ENCODE measurements around the gene TUNAR.

TUNAR gene

DNA sequence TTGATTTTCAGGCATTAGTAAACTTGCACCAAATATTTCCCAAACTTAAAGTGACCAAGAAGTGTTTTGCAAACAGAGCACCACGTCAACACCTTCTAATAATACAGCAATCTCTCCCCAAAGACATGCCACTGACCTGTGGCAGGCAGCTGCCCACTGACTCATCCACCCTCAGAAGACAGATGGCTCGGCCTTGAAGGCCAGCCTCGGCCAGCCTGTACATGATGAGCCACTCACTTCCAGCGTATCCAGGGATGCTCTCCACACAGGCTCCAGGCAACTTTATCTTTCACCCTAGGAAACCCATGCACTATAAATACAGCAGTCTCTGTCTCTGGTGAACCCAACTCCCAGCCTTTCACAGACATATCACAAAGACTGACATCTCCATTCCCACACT lies 62.7 kb downstream of the TUNAR start:
- peaks cover 11% of the 10 kb centered on the region for H3K9me3 Mint-ChIP-seq
- no peaks in the 10 kb centered on the region for H3K4me1 Mint-ChIP-seq
- no peak overlapping the region for H3K4me3 Mint-ChIP-seq
- TF ChIP-seq CTCF (IDR thresholded peaks at IDR 0.05), result no peak
- no peaks in the 10 kb centered on the region for H3K36me3 Mint-ChIP-seq (ENCODE audit: low read depth)
- peaks cover 6% of the 10 kb centered on the region for H3K27me3 Mint-ChIP-seq (ENCODE audit: low read depth, poor library complexity)
- no peak for DNase-seq
- H3K27ac Mint-ChIP-seq, result no peak overlapping the region

- no peak overlapping the region for H3K27ac Mint-ChIP-seq
- no peak for DNase-seq
- peaks cover 11% of the 10 kb centered on the region for H3K9me3 Mint-ChIP-seq
- H3K4me1 Mint-ChIP-seq, result no peaks in the 10 kb centered on the region
- no peaks in the 10 kb centered on the region for H3K36me3 Mint-ChIP-seq (ENCODE audit: low read depth)
- peaks cover 6% of the 10 kb centered on the region for H3K27me3 Mint-ChIP-seq (ENCODE audit: low read depth, poor library complexity)
- TF ChIP-seq CTCF (IDR thresholded peaks at IDR 0.05), result no peak
- H3K4me3 Mint-ChIP-seq, result no peak overlapping the region
Observed at GRCh38 chr14:95941897-95942296, 65.3 kb downstream of the TUNAR start.

DNA sequence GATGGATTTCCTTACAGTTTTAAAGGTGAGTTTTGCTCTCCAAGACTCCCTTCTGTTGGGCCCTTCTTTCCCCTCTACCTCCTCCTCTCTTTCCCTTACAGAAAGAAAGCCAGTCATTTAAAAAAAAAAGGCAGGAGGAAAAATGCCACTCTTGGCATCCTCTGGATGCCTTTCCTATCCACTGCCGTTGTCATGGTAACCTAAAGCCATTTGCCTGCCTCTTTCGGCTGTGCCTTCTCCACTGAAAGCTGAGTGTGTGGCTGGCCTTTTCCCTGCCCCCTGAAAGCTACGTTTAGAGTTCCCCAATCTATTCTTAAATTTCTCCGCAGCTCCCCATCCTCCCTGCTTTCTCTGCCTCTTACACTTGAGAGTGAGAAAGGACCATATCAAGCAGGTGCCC lies 67.1 kb downstream of the TUNAR start:
- no peaks in the 10 kb centered on the region for H3K36me3 Mint-ChIP-seq (ENCODE audit: low read depth)
- no peak for DNase-seq
- peaks cover 11% of the 10 kb centered on the region for H3K9me3 Mint-ChIP-seq
- TF ChIP-seq CTCF (IDR thresholded peaks at IDR 0.05), result no peak
- H3K27ac Mint-ChIP-seq, result no peak overlapping the region
- H3K4me1 Mint-ChIP-seq, result no peaks in the 10 kb centered on the region
- peaks cover 6% of the 10 kb centered on the region for H3K27me3 Mint-ChIP-seq (ENCODE audit: low read depth, poor library complexity)
- H3K4me3 Mint-ChIP-seq, result no peak overlapping the region

GRCh38 chr14:95944462-95944861 lies 67.8 kb downstream of the TUNAR start:
- no peak overlapping the region for H3K27ac Mint-ChIP-seq
- TF ChIP-seq CTCF (IDR thresholded peaks at IDR 0.05), result no peak
- H3K4me3 Mint-ChIP-seq, result no peak overlapping the region

DNA sequence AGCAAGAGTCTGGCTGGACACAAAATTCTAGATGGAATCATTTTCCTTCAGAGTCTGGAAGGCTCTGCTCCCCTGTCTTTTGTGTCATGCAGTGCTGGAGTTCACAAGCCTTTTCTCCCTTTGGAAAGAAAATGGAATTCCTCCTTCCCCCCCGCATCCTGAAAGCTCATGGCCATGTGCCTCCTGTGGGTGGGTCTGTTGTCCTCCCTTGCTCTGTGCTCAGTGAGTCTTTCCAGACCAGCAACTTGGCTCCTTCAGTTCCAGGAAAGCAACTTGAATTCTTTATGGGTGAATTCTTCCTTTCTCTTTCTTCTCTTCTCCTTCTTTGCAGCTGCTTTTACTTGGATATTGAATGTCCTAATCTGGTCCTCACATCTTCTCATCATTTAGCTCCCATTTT lies 70.2 kb downstream of the TUNAR start:
- no peak for DNase-seq
- Mint-ChIP-seq H3K27ac (no peak overlapping the region), H3K27me3 (ENCODE audit: low read depth, poor library complexity) (peaks cover 2% of the 10 kb centered on the region), H3K4me3 (no peak overlapping the region), H3K36me3 (ENCODE audit: low read depth) (no peaks in the 10 kb centered on the region), H3K4me1 (no peaks in the 10 kb centered on the region), H3K9me3 (peaks cover 4% of the 10 kb centered on the region)
- TF ChIP-seq CTCF (IDR thresholded peaks at IDR 0.05), result no peak

More at GRCh38 chr14:95944462-95944861, 67.8 kb downstream of the TUNAR start:
- no peaks in the 10 kb centered on the region for H3K4me1 Mint-ChIP-seq
- DNase-seq, result no peak
- H3K27me3 Mint-ChIP-seq (ENCODE audit: low read depth, poor library complexity), result peaks cover 6% of the 10 kb centered on the region
- peaks cover 11% of the 10 kb centered on the region for H3K9me3 Mint-ChIP-seq
- H3K36me3 Mint-ChIP-seq (ENCODE audit: low read depth), result no peaks in the 10 kb centered on the region

GRCh38 chr14:95948558-95948981 lies 71.9 kb downstream of the TUNAR start:
- Mint-ChIP-seq H3K4me3 (no peak overlapping the region), H3K27me3 (ENCODE audit: low read depth, poor library complexity) (peaks cover under 1% of the 10 kb centered on the region), H3K4me1 (no peaks in the 10 kb centered on the region), H3K9me3 (no peaks in the 10 kb centered on the region), H3K36me3 (ENCODE audit: low read depth) (no peaks in the 10 kb centered on the region), H3K27ac (no peak overlapping the region)
- no peak for TF ChIP-seq CTCF (IDR thresholded peaks at IDR 0.05)
- no peak for DNase-seq
